ENCODE measurements around the gene TMEM178A. TPM values are rescaled to one million over a fixed set of nuclear protein-coding genes. Genes with fewer than 3 reads are reported as not detected.
"Not testable (repeated sequence)": the region's sequence is repeated elsewhere in the genome, so short reads cannot be mapped to it uniquely, and the experiment has no call there.

TMEM178A gene
- total RNA-seq, result not detected in 2 replicates

- DNase-seq, result peak; percentile 19
Observed at GRCh38 chr2:39665811-39666490, at the start of gene TMEM178A. Gene TMEM178A, plus strand, starts transcription at chr2:39665917. Its CDS starts 58 bp downstream, at chr2:39665975.

GRCh38 chr2:39618236-39618635 lies 47.5 kb upstream of the TMEM178A start:
- no peak for DNase-seq

- DNase-seq, result no peak
Observed at GRCh38 chr2:39618736-39619135, 47.0 kb upstream of the TMEM178A start.

DNA sequence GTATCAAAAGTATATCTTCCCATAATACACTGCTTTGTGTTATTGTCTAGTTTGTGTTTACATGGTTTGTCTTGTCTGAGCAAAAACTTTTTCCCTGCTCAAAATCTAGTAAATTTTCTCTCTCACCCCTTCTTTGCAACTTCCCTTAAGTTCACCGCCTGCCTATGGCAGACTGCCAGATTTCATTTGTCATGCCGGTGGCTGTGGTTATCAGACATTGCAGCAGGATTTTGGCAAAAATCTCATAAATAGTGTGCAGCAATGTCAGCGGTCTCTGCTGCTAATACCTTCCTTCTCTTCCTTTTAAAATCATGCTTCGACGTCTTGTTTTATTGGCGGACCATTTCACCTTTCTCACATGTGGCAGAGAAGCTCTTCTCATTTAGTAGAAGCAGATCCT lies 45.6 kb upstream of the TMEM178A start:
- peak; percentile 74 for DNase-seq

- DNase-seq, result no peak
Observed at GRCh38 chr2:39621596-39621995, 44.1 kb upstream of the TMEM178A start.

- no peak for DNase-seq
Observed at GRCh38 chr2:39622860-39623259, 42.9 kb upstream of the TMEM178A start.

DNA sequence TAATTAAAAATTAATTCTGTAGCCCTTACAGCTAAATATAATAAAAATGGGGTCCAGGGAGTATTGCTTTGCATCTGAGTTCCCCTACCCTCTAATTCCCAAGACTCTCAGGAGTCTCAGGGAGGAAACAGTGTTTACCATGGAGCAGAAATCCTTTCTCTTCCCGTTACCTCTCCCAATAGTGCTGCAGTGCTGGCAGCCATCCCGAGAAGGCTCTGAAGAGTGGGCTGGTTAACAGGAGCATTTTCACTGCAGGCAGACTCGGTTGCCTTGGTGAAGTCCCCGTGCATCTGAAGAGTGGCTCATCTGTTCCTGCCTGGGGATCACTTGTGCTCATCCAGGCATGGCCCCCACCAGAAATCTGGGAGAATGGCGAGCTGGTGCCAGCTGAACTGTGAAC lies 41.8 kb upstream of the TMEM178A start:
- no peak for DNase-seq

DNA sequence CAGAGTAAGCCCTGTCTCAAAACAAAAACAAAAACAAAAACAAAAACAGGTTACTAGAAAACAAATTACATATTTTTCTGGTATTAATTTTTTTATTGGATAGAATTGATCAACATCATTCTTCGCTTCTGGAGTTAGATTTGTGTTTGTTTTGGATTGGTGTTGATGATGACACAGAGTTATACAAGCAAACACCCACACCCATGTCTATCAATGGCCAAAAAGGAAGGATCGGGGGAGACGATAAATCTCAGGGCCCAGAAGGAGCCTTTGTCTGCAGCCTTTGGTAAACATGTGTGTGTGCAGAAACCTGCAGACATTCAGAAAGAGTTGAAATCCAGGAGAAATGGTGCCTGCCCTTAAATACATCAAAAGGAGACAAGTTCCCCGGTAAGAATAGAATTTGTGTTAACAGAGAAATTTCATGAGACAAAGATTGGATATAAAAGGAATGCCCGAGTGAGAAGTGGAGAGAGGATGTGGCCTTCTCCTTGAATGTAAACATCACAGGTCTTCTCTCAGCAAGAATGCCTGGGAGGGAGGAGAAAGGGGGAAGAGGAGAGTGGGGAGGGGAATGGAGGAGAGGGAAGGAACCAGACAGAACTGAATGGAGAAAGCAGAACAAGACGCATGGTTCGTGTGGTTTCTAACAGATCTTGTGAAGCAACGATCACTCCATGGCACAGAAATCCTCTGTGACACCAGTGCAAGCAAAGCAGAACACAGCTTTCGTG lies 40.4 kb upstream of the TMEM178A start:
- DNase-seq, result no peak

GRCh38 chr2:39625927-39626270 lies 39.8 kb upstream of the TMEM178A start:
- no peak for DNase-seq

- not testable (repeated sequence) for DNase-seq
Observed at GRCh38 chr2:39628346-39628745, 37.4 kb upstream of the TMEM178A start.

GRCh38 chr2:39629646-39630045 lies 36.1 kb upstream of the TMEM178A start:
- DNase-seq, result no peak

DNA sequence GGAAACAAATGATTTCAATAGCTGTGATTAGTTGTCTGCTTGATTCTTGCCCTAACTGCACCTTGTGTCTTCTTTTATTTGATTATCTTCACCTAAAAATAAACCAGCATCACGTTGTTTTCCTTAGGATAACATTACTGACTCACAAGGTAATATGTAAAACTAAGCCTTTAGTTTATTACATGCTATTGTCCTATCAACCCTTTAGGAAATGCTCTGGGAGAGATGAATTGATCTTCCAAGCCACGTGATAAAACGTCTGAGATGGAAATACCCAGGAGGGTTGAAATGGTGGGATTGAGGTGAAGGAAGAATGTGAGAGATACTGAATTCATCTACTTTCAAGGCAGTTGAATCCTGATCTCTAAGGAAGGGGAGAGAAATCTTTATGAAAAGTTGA lies 34.5 kb upstream of the TMEM178A start:
- no peak for DNase-seq

GRCh38 chr2:39631718-39632117 lies 34.0 kb upstream of the TMEM178A start:
- DNase-seq, result no peak

- no peak for DNase-seq
Observed at GRCh38 chr2:39632876-39633275, 32.8 kb upstream of the TMEM178A start.

- no peak for DNase-seq
Observed at GRCh38 chr2:39636306-39636705, 29.4 kb upstream of the TMEM178A start.

GRCh38 chr2:39638581-39638980 lies 27.1 kb upstream of the TMEM178A start:
- no peak for DNase-seq

GRCh38 chr2:39640107-39640506 lies 25.6 kb upstream of the TMEM178A start:
- no peak for DNase-seq

DNA sequence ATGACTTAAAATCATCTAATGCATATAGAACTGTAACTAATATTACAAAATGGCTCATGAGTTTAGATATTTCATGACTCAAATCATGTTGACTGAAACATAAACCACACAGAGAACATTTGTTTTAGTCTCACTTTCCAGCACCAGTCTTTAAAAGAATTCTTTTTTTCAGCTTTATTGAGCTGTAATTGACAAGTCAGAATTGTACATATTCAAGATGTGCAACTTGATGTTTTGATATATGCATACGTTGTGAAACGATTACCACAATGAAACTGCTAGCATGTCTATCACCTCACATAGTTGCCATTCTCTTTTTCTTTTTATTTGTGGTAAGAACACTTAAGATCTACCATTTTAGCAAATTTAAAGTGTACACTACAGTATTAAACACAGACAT lies 25.0 kb upstream of the TMEM178A start:
- no peak for DNase-seq

GRCh38 chr2:39641635-39642034 lies 24.1 kb upstream of the TMEM178A start:
- DNase-seq, result no peak

DNA sequence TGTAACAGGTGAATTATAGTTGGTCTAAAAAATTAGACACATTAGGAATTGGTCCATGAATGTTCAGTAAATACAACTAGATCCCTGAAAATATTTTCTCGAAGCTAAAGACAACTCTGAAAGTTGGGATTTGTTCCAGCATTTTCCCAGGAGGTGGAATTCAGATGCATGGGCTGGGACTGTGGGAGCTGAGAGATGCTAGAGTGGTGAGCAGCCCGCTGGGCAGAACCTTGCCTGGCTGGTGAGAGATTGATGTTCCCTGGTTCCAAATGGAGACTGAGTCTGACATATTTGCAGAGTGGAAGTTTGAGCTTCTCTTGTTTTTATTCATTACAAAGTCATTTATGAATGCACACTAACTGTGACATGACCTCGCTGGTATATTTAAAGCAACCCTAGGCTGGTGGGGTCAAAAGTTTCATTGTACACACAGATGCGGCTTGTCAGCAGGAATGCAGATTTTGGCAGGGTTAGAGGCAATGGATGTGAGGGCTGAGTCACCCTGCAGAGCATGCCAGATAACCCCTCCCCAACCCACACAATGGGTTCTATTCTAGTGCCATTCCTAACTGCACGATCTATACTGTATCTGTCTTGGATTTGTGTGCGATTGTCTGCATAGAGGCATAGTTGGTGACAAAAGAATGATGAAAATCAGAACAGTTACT lies 23.5 kb upstream of the TMEM178A start:
- peak; percentile 70 for DNase-seq

- DNase-seq, result no peak
Observed at GRCh38 chr2:39645826-39646225, 19.9 kb upstream of the TMEM178A start.

- no peak for DNase-seq
Observed at GRCh38 chr2:39646267-39646666, 19.4 kb upstream of the TMEM178A start.

- DNase-seq, result no peak
Observed at GRCh38 chr2:39647104-39647765, 18.5 kb upstream of the TMEM178A start.

All from dermis blood vessel endothelial cell (primary cell).